Astrocyte (in vitro differentiated cells and primary cell): ENCODE data around the gene INPP5A. TPM values are rescaled to one million over a fixed set of nuclear protein-coding genes. Genes with fewer than 3 reads are reported as not detected.

Experiments
- DNase-seq: peaks from one replicate; pipeline ENCODE4 v3.0.0-alpha.2; 2010; ENCODE audit warnings: low read depth
- FAIRE-seq: peaks from 2 replicates; lab custom pipeline; 2011; peaks lifted over from hg19 to GRCh38; lab: Jason Lieb, UNC
- H2AFZ ChIP-seq: 2 replicates; pipeline ENCODE4 v1.6.0; 2012; ENCODE audit warnings: low read depth, low read length, inconsistent platforms
- H3K27ac ChIP-seq: 2 replicates; pipeline ENCODE4 v1.5.1; 2011; ENCODE audit warnings: low read depth, low read length, inconsistent platforms
- H3K27me3 ChIP-seq: 2 replicates; pipeline ENCODE4 v1.6.0; 2011; ENCODE audit warnings: low read length, inconsistent platforms; ENCODE audit not compliant: insufficient read depth
- H3K36me3 ChIP-seq: 2 replicates; pipeline ENCODE4 v1.5.1; 2011; ENCODE audit warnings: low read length, inconsistent platforms; ENCODE audit not compliant: insufficient read depth
- H3K4me1 ChIP-seq: 2 replicates; pipeline ENCODE4 v1.5.1; 2011; ENCODE audit warnings: low read length, inconsistent platforms; ENCODE audit not compliant: insufficient read depth
- H3K4me2 ChIP-seq: 2 replicates; pipeline ENCODE4 v1.6.0; 2012; ENCODE audit warnings: low read length, inconsistent platforms
- H3K4me3 ChIP-seq: 2 replicates; pipeline ENCODE4 v1.5.1; 2011; ENCODE audit warnings: low read depth, mild to moderate bottlenecking, low read length, inconsistent platforms; ENCODE audit not compliant: insufficient read depth
- H3K79me2 ChIP-seq: 2 replicates; pipeline ENCODE4 v1.6.0; 2012; ENCODE audit warnings: mild to moderate bottlenecking, low read length, inconsistent platforms; ENCODE audit not compliant: insufficient read depth
- H3K9ac ChIP-seq: 2 replicates; pipeline ENCODE4 v1.6.0; 2012; ENCODE audit warnings: mild to moderate bottlenecking, low read length, inconsistent platforms
- H3K9me3 ChIP-seq: 2 replicates; pipeline ENCODE4 v1.5.1; 2012; ENCODE audit warnings: low read depth, mild to moderate bottlenecking, low read length, inconsistent platforms; ENCODE audit not compliant: insufficient read depth
- H4K20me1 ChIP-seq: 2 replicates; pipeline ENCODE4 v1.6.0; 2012; ENCODE audit warnings: low read length, inconsistent platforms; ENCODE audit not compliant: insufficient read depth
- H3K27ac Mint-ChIP-seq: one replicate; pipeline ENCODE4 v1.8.0; 2021; ENCODE audit warnings: mild to moderate bottlenecking, mixed read lengths; ENCODE audit not compliant: unreplicated experiment
- H3K27me3 Mint-ChIP-seq: one replicate; pipeline ENCODE4 v1.8.0; 2021; ENCODE audit warnings: low read depth, mixed read lengths; ENCODE audit not compliant: unreplicated experiment
- H3K36me3 Mint-ChIP-seq: one replicate; pipeline ENCODE4 v1.8.0; 2021; ENCODE audit warnings: low read depth, mixed read lengths; ENCODE audit not compliant: unreplicated experiment
- H3K4me1 Mint-ChIP-seq: one replicate; pipeline ENCODE4 v1.8.0; 2021; ENCODE audit warnings: low read depth, mixed read lengths; ENCODE audit not compliant: unreplicated experiment
- H3K4me3 Mint-ChIP-seq: one replicate; pipeline ENCODE4 v1.8.0; 2021; ENCODE audit warnings: mild to moderate bottlenecking, moderate library complexity, mixed read lengths; ENCODE audit not compliant: unreplicated experiment
- H3K9me3 Mint-ChIP-seq: one replicate; pipeline ENCODE4 v1.8.0; 2021; ENCODE audit warnings: mild to moderate bottlenecking, mixed read lengths; ENCODE audit not compliant: unreplicated experiment
- EZH2 ChIP-seq: IDR thresholded peaks from 2 replicates; pipeline ENCODE4 v1.6.1; 2012; ENCODE audit warnings: mild to moderate bottlenecking, low read length, inconsistent platforms; ENCODE audit not compliant: insufficient read depth
- total RNA-seq: library from RNA; stranded (reverse); gene quantifications from 2 replicates; pipeline ENCODE4 v1.2.1, GENCODE V29; 2021
- TF ChIP-seq, protein P1 (sequence below): IDR thresholded peaks from 2 replicates; pipeline ENCODE4 v1.5.1; 2011; ENCODE audit warnings: low read depth, mild to moderate bottlenecking, inconsistent platforms, low read length, moderate library complexity; ENCODE audit not compliant: insufficient read depth

Gene INPP5A
- total RNA-seq, 1 donor from 2014 or later, result 39.1 TPM

DNA sequence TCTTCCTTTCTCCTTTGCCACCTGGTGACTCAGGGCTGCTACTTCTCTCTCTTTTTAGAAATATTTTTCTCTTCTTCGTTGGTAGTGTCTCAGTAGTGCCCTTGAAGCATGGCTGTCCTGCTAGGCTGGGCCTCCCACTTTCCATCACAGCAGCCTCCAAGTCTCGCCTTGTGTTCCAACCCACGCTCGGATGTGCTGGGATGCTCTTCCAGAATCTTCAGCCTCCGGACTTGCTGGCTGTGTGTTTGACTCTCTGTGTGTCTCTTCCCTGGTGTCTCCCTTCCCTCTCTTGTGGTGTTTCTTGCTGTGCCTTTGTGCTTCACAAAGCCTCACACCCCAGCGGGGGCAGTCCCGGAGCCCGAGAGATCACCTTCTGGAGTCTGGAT is 100.5 kb downstream of the INPP5A start:
- Histone ChIP-seq H3K4me1 (peaks cover 7% of the 10 kb centered on the region), H3K79me2 (peaks cover 76% of the 10 kb centered on the region), H3K4me2 (peak overlapping the region; percentile 63), H3K9ac (no peak overlapping the region), H3K9me3 (no peaks in the 10 kb centered on the region), H3K4me3 (no peak overlapping the region), H3K36me3 (no peaks in the 10 kb centered on the region), H4K20me1 (peaks cover 86% of the 10 kb centered on the region), H2AFZ (no peak overlapping the region), H3K27me3 (no peaks in the 10 kb centered on the region), H3K27ac (no peak overlapping the region)
- Mint-ChIP-seq H3K27me3 (no peaks in the 10 kb centered on the region), H3K36me3 (peaks cover 4% of the 10 kb centered on the region), H3K9me3 (no peaks in the 10 kb centered on the region), H3K27ac (no peak overlapping the region), H3K4me1 (peaks cover 21% of the 10 kb centered on the region), H3K4me3 (no peak overlapping the region)
- DNase-seq, result no peak
- FAIRE-seq, result no peak
- TF ChIP-seq, protein P1, sequence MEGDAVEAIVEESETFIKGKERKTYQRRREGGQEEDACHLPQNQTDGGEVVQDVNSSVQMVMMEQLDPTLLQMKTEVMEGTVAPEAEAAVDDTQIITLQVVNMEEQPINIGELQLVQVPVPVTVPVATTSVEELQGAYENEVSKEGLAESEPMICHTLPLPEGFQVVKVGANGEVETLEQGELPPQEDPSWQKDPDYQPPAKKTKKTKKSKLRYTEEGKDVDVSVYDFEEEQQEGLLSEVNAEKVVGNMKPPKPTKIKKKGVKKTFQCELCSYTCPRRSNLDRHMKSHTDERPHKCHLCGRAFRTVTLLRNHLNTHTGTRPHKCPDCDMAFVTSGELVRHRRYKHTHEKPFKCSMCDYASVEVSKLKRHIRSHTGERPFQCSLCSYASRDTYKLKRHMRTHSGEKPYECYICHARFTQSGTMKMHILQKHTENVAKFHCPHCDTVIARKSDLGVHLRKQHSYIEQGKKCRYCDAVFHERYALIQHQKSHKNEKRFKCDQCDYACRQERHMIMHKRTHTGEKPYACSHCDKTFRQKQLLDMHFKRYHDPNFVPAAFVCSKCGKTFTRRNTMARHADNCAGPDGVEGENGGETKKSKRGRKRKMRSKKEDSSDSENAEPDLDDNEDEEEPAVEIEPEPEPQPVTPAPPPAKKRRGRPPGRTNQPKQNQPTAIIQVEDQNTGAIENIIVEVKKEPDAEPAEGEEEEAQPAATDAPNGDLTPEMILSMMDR, result no peak
- no peak for TF ChIP-seq EZH2

DNA sequence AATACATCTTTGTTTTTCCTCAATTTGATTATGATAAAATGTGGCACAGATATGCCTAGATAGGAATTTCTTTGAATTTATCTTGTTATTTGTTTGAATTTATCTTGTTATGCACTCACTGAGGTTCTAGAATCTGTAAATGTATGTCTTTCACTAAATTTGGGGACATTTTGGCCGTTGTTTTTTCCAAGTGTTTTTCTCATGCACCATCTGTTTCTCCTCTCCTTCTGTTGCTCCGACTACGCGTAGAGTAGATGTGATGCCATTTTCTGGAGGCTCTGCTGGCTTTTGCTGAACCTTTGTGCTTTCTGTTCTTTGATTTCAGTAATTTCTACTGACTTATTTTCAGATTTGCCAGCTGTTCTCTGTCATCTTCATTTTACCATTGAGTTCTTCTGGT is 101.9 kb downstream of the INPP5A start:
- H3K9me3 ChIP-seq, result no peaks in the 10 kb centered on the region
- no peak overlapping the region for H3K9ac ChIP-seq
- Mint-ChIP-seq H3K4me3 (no peak overlapping the region), H3K9me3 (no peaks in the 10 kb centered on the region), H3K4me1 (peaks cover 9% of the 10 kb centered on the region), H3K36me3 (peaks cover 4% of the 10 kb centered on the region), H3K27me3 (no peaks in the 10 kb centered on the region), H3K27ac (no peak overlapping the region)
- no peaks in the 10 kb centered on the region for H3K36me3 ChIP-seq
- no peak overlapping the region for H3K27ac ChIP-seq
- H3K4me1 ChIP-seq, result no peaks in the 10 kb centered on the region
- H3K4me3 ChIP-seq, result no peak overlapping the region
- no peak overlapping the region for H2AFZ ChIP-seq
- H3K79me2 ChIP-seq, result peaks cover 78% of the 10 kb centered on the region
- H4K20me1 ChIP-seq, result peaks cover 84% of the 10 kb centered on the region
- FAIRE-seq, result no peak
- no peak for TF ChIP-seq EZH2
- TF ChIP-seq, protein P1, result no peak
- no peak overlapping the region for H3K4me2 ChIP-seq
- no peak for DNase-seq
- H3K27me3 ChIP-seq, result no peaks in the 10 kb centered on the region

DNA sequence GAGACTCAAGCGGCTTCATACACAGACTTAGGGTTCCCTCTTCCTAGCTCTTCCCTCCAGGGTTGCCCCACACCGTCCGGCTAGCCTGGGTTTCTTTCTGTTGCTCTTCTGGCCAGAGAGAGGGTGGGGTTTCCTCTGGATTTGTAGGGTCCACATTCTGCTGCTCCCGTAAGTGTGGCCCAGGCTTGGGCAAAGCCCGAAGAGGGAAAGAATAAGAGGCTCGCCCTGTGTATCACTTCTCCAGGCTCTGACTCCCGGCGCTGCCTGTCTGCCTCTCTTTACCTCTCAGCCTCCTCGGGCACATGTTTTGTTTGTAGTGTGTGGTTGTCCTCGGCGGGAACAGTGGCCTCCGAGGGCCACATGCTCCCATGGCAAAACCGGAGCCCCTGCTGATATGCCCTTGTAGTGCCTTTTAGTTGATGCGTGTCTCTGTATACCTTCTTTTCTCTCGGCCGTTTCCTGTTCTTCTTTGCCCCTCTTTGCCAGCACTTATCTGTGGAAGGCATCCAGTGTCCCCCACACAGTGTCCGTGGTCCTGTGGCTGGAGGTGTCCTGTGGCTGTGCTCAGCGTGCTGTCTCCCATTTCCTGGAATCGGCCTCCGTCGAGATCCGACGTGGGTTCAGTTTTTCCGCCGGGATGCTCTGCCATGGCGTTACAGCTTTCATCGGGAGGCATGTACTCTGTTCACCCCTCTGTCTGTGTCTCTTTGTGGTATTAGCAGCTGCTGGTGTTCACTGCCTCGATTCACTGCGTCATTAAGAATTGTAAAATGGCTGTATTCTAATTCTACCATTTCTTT is 102.9 kb downstream of the INPP5A start:
- Histone ChIP-seq H3K9ac (no peak overlapping the region), H3K4me1 (no peaks in the 10 kb centered on the region), H3K27me3 (no peaks in the 10 kb centered on the region), H2AFZ (no peak overlapping the region), H3K36me3 (no peaks in the 10 kb centered on the region), H3K9me3 (no peaks in the 10 kb centered on the region), H4K20me1 (peaks cover 81% of the 10 kb centered on the region), H3K27ac (no peak overlapping the region), H3K4me2 (no peak overlapping the region), H3K4me3 (no peak overlapping the region), H3K79me2 (peaks cover 74% of the 10 kb centered on the region)
- Mint-ChIP-seq H3K27ac (no peak overlapping the region), H3K4me3 (no peak overlapping the region), H3K4me1 (peaks cover 5% of the 10 kb centered on the region), H3K9me3 (no peaks in the 10 kb centered on the region), H3K27me3 (no peaks in the 10 kb centered on the region), H3K36me3 (peaks cover 4% of the 10 kb centered on the region)
- no peak for DNase-seq
- no peak for FAIRE-seq
- TF ChIP-seq EZH2, result no peak
- TF ChIP-seq, protein P1, result no peak
